Ascending aorta (tissue), 2 donors: ENCODE results near the gene SEMA4A. TPM values are rescaled to one million over a fixed set of nuclear protein-coding genes. Genes with fewer than 3 reads are reported as not detected.

Experiments used
- DNase-seq, 2 donors: peaks; one replicate each; pipeline ENCODE4 v3.0.0-alpha.2; 2019; ENCODE audit warnings: low spot score in 2 of 2
- H3K27ac ChIP-seq, 2 donors: fragments of 200-600 bp; sonication (generic); one replicate each; pipeline ENCODE4 v1.5.1; 2016 to 2017; ENCODE audit warnings: mild to moderate bottlenecking in 1 of 2
- H3K27me3 ChIP-seq: fragments of 200-600 bp; sonication (generic); one replicate; pipeline ENCODE4 v1.5.1; 2017
- H3K36me3 ChIP-seq, 2 donors: fragments of 200-600 bp; sonication (generic); one replicate each; pipeline ENCODE4 v1.5.1; 2016
- H3K4me1 ChIP-seq, 2 donors: fragments of 200-600 bp; sonication (generic); one replicate each; pipeline ENCODE4 v1.5.1; 2016 to 2017; ENCODE audit warnings: mild to moderate bottlenecking in 1 of 2
- H3K4me3 ChIP-seq, 2 donors: fragments of 200-600 bp; sonication (generic); one replicate each; pipeline ENCODE4 v1.5.1; 2016 to 2017; ENCODE audit warnings: mild to moderate bottlenecking in 1 of 2
- H3K9me3 ChIP-seq, 2 donors: fragments of 200-600 bp; sonication (generic); one replicate each; pipeline ENCODE4 v1.5.1; 2016
- intact Hi-C: fragments of 100-400 bp; cut with DNase I; formaldehyde crosslinking; loops from one replicate; pipeline ENCODE4 v1.15.1; 2023
- total RNA-seq: library from RNA; depleted of rRNA; stranded (reverse); fragments of >200 nt; gene quantifications from one replicate; pipeline ENCODE4 v1.1.0, GENCODE V29; 2016
- TF ChIP-seq, protein P1 (sequence below), 3 experiments: fragments of 200-600 bp in 2 of 3; fragments of 450-650 bp in 1 of 3; sonication (generic) in 2 of 3; IDR thresholded peaks; one replicate each; pipeline ENCODE4 v1.5.1; 2016 to 2019; ENCODE audit warnings: antibody characterized with exemption in 3 of 3, mild to moderate bottlenecking in 1 of 3, moderate library complexity in 1 of 3

SEMA4A gene
- total RNA-seq, 1 donor from 2014 or later = 0.64 TPM

GRCh38 chr1:156129687-156130577 lies 23.5 kb upstream of the SEMA4A start:
- Histone ChIP-seq H3K27ac (peak overlapping the region; percentile 97), H3K36me3 (peaks cover 46 to 50% of the 10 kb centered on the region in 2 donors), H3K4me3 (peak overlapping the region; percentile 46 to 93), H3K4me1 (peaks cover 32 to 52% of the 10 kb centered on the region in 2 donors), H3K9me3 (no peaks in the 10 kb centered on the region), H3K27me3 (no peaks in the 10 kb centered on the region)
- intact Hi-C loops = loop anchor here (1.0 to 10.0 kb wide), 4 partner anchors 15 to 615 kb away; partner anchors contain the start of genes LMNA, MEF2D and MRPL24
- TF ChIP-seq, protein P1, sequence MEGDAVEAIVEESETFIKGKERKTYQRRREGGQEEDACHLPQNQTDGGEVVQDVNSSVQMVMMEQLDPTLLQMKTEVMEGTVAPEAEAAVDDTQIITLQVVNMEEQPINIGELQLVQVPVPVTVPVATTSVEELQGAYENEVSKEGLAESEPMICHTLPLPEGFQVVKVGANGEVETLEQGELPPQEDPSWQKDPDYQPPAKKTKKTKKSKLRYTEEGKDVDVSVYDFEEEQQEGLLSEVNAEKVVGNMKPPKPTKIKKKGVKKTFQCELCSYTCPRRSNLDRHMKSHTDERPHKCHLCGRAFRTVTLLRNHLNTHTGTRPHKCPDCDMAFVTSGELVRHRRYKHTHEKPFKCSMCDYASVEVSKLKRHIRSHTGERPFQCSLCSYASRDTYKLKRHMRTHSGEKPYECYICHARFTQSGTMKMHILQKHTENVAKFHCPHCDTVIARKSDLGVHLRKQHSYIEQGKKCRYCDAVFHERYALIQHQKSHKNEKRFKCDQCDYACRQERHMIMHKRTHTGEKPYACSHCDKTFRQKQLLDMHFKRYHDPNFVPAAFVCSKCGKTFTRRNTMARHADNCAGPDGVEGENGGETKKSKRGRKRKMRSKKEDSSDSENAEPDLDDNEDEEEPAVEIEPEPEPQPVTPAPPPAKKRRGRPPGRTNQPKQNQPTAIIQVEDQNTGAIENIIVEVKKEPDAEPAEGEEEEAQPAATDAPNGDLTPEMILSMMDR (IDR thresholded peaks at IDR 0.05) = peak; percentile 96 to 98 (median 96)
- DNase-seq = peak; percentile 66 to 97

DNA sequence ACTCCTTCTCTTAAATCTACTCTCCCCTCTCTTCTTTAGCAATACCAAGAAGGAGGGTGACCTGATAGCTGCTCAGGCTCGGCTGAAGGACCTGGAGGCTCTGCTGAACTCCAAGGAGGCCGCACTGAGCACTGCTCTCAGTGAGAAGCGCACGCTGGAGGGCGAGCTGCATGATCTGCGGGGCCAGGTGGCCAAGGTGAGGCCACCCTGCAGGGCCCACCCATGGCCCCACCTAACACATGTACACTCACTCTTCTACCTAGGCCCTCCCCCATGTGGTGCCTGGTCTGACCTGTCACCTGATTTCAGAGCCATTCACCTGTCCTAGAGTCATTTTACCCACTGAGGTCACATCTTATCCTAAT lies 22.8 kb upstream of the SEMA4A start:
- Histone ChIP-seq H3K27ac (peak overlapping the region; percentile 97), H3K9me3 (no peaks in the 10 kb centered on the region), H3K36me3 (peaks cover 52 to 56% of the 10 kb centered on the region in 2 donors), H3K4me3 (no peak overlapping the region), H3K4me1 (peaks cover 30 to 46% of the 10 kb centered on the region in 2 donors), H3K27me3 (no peaks in the 10 kb centered on the region)
- TF ChIP-seq, protein P1 (IDR thresholded peaks at IDR 0.05) = no peak
- intact Hi-C loops = loop anchor here (1.0 kb wide), 1 partner anchor 34 kb away; no protein-coding TSS in a partner anchor
- no peak for DNase-seq

- H3K9me3 ChIP-seq = no peaks in the 10 kb centered on the region
- H3K27ac ChIP-seq = peak overlapping the region; percentile 31 to 52
- peaks cover 1 to 14% of the 10 kb centered on the region in 2 donors for H3K4me1 ChIP-seq
- intact Hi-C loops = no loop called here
- no peak for DNase-seq
- no peak overlapping the region for H3K4me3 ChIP-seq
- peaks cover 95 to 96% of the 10 kb centered on the region in 2 donors for H3K36me3 ChIP-seq
- TF ChIP-seq, protein P1 (IDR thresholded peaks at IDR 0.05) = no peak
- no peaks in the 10 kb centered on the region for H3K27me3 ChIP-seq
These were observed 18.5 kb upstream of the SEMA4A start for GRCh38 chr1:156134716-156135435.

DNA sequence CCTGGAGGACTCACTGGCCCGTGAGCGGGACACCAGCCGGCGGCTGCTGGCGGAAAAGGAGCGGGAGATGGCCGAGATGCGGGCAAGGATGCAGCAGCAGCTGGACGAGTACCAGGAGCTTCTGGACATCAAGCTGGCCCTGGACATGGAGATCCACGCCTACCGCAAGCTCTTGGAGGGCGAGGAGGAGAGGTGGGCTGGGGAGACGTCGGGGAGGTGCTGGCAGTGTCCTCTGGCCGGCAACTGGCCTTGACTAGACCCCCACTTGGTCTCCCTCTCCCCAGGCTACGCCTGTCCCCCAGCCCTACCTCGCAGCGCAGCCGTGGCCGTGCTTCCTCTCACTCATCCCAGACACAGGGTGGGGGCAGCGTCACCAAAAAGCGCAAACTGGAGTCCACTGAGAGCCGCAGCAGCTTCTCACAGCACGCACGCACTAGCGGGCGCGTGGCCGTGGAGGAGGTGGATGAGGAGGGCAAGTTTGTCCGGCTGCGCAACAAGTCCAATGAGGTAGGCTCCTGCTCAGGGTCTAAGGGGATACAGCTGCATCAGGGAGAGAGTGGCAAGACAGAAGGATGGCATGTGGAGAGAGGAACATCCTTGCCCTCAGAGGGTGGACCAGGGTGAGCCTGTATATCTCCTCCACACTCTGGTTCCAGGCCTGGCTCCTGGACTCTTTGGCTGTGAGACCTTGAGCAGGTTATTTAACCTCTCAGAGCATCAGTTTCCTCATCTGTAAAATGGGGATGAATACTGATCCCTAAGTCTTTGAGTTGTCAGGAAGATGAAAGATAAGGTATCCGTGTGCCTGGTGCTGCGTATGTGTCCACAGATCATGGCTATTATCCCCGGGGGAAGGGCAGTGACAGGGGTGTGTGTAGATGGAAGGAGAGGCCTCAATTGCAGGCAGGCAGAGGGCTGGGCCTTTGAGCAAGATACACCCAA lies 17.2 kb upstream of the SEMA4A start:
- no peak for DNase-seq
- Histone ChIP-seq H3K4me3 (no peak overlapping the region), H3K9me3 (no peaks in the 10 kb centered on the region), H3K36me3 (peaks cover 87% of the 10 kb centered on the region in 2 donors), H3K4me1 (peaks cover 3 to 16% of the 10 kb centered on the region in 2 donors), H3K27me3 (no peaks in the 10 kb centered on the region), H3K27ac (peak overlapping the region; percentile 47 to 52)
- TF ChIP-seq, protein P1 (IDR thresholded peaks at IDR 0.05) = no peak
- intact Hi-C loops = no loop called here

DNA sequence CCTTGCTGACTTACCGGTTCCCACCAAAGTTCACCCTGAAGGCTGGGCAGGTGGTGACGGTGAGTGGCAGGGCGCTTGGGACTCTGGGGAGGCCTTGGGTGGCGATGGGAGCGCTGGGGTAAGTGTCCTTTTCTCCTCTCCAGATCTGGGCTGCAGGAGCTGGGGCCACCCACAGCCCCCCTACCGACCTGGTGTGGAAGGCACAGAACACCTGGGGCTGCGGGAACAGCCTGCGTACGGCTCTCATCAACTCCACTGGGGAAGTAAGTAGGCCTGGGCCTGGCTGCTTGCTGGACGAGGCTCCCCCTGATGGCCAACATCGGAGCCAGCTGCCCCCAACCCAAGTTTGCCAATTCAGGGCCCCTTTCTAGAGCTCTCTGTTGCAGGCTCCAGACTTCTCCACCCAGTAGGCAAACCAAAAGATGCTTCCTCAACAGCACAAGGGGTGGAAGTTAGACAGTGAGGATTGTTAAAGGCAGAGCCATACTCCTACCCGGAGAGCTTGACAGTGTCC lies 16.4 kb upstream of the SEMA4A start:
- Histone ChIP-seq H3K4me1 (peaks cover 8 to 21% of the 10 kb centered on the region in 2 donors), H3K27ac (peak overlapping the region in 1 of 2 donors; percentile 47), H3K27me3 (no peaks in the 10 kb centered on the region), H3K9me3 (no peaks in the 10 kb centered on the region), H3K4me3 (no peak overlapping the region), H3K36me3 (peaks cover 78 to 79% of the 10 kb centered on the region in 2 donors)
- intact Hi-C loops = no loop called here
- no peak for DNase-seq
- TF ChIP-seq, protein P1 (IDR thresholded peaks at IDR 0.05) = no peak
